Dermis blood vessel endothelial cell (primary cell): ENCODE data around the gene RGS6. TPM values are rescaled to one million over a fixed set of nuclear protein-coding genes. Genes with fewer than 3 reads are reported as not detected.
"Not testable (repeated sequence)": the region's sequence is repeated elsewhere in the genome, so short reads cannot be mapped to it uniquely, and the experiment has no call there.

Experiments used
- DNase-seq: peaks from one replicate; pipeline ENCODE4 v3.0.0; 2010
- total RNA-seq: library from RNA; depleted of rRNA; stranded (reverse); fragments of >200 nt; gene quantifications from 2 replicates; pipeline ENCODE4 v1.2.3, GENCODE V29; 2014

Gene RGS6
- total RNA-seq, result not detected in 2 replicates

GRCh38 chr14:71932229-71932981 is at the start of gene RGS6:
TSS of gene RGS6 (plus strand) at chr14:71932429.
- peak; percentile 30 for DNase-seq

- no peak for DNase-seq
Observed at GRCh38 chr14:71883094-71883493, 49.1 kb upstream of the RGS6 start.

GRCh38 chr14:71885301-71885700 is 46.9 kb upstream of the RGS6 start:
- DNase-seq, result no peak

GRCh38 chr14:71887802-71888201 is 44.4 kb upstream of the RGS6 start:
- not testable (repeated sequence) for DNase-seq

- DNase-seq, result no peak
Observed at GRCh38 chr14:71890541-71890940, 41.7 kb upstream of the RGS6 start.

- DNase-seq, result no peak
Observed at GRCh38 chr14:71891185-71891584, 41.0 kb upstream of the RGS6 start.

- DNase-seq, result no peak
Observed at GRCh38 chr14:71891970-71892369, 40.3 kb upstream of the RGS6 start.

- DNase-seq, result no peak
Observed at GRCh38 chr14:71905031-71905430, 27.2 kb upstream of the RGS6 start.

GRCh38 chr14:71905860-71906259 is 26.4 kb upstream of the RGS6 start:
- DNase-seq, result no peak

- DNase-seq, result no peak
Observed at GRCh38 chr14:71907793-71908515, 24.3 kb upstream of the RGS6 start.

- DNase-seq, result no peak
Observed at GRCh38 chr14:71911669-71912068, 20.6 kb upstream of the RGS6 start.

GRCh38 chr14:71913342-71913741 is 18.9 kb upstream of the RGS6 start:
- DNase-seq, result no peak

GRCh38 chr14:71918955-71919354 is 13.3 kb upstream of the RGS6 start:
- no peak for DNase-seq

- DNase-seq, result no peak
Observed at GRCh38 chr14:71923513-71923912, 8.7 kb upstream of the RGS6 start.

- DNase-seq, result no peak
Observed at GRCh38 chr14:71931492-71932228, 569 bp upstream of the RGS6 start.

- no peak for DNase-seq
Observed at GRCh38 chr14:71933001-71933587, 865 bp downstream of the RGS6 start.

GRCh38 chr14:71938273-71938672 is 6.0 kb downstream of the RGS6 start:
- DNase-seq, result not testable (repeated sequence)

GRCh38 chr14:71939344-71939743 is 7.1 kb downstream of the RGS6 start:
- not testable (repeated sequence) for DNase-seq

GRCh38 chr14:71940500-71940899 is 8.3 kb downstream of the RGS6 start:
- DNase-seq, result not testable (repeated sequence)

- DNase-seq, result not testable (repeated sequence)
Observed at GRCh38 chr14:71941616-71942015, 9.4 kb downstream of the RGS6 start.

GRCh38 chr14:71942904-71943694 is 10.9 kb downstream of the RGS6 start:
- no peak for DNase-seq

GRCh38 chr14:71943695-71944018 is 11.4 kb downstream of the RGS6 start:
- DNase-seq, result no peak
